HFFc6 (cell line): ENCODE measurements around the gene CLSTN2. TPM values are rescaled to one million over a fixed set of nuclear protein-coding genes. Genes with fewer than 3 reads are reported as not detected.

ENCODE experiments used
- DNase-seq: peaks from one replicate; pipeline ENCODE4 v3.0.0-alpha.2; 2018
- H3K27ac Mint-ChIP-seq: 2 replicates; pipeline ENCODE4 v1.8.0; 2020; ENCODE audit warnings: mild to moderate bottlenecking, mixed read lengths
- H3K27me3 Mint-ChIP-seq: 2 replicates; pipeline ENCODE4 v1.8.0; 2021; ENCODE audit warnings: mild to moderate bottlenecking, moderate library complexity, mixed read lengths; ENCODE audit not compliant: insufficient read depth
- H3K36me3 Mint-ChIP-seq: 2 replicates; pipeline ENCODE4 v1.8.0; 2021; ENCODE audit warnings: low read depth, mixed read lengths
- H3K4me1 Mint-ChIP-seq: 2 replicates; pipeline ENCODE4 v1.8.0; 2020; ENCODE audit warnings: low read depth, mixed read lengths
- H3K4me3 Mint-ChIP-seq: 2 replicates; pipeline ENCODE4 v1.8.0; 2020; ENCODE audit warnings: mild to moderate bottlenecking, moderate library complexity, mixed read lengths
- H3K9me3 Mint-ChIP-seq: 2 replicates; pipeline ENCODE4 v1.8.0; 2020; ENCODE audit warnings: mild to moderate bottlenecking, mixed read lengths
- CTCF ChIP-seq: fragments of 200-600 bp; sonication (generic); IDR thresholded peaks from 2 replicates; pipeline ENCODE4 v1.5.0; 2021; ENCODE audit warnings: antibody characterized with exemption, mild to moderate bottlenecking
- total RNA-seq, 6 experiments: library from RNA; stranded (reverse); fragmentation: NEBNext Ultra II Directional; extraction: Animal tissue kit (Norgen Biotek cat#: 25700); gene quantifications; 2 replicates in 1 of 6; 3 replicates in 5 of 6; pipeline ENCODE4 v1.2.3, GENCODE V29; 2021

The CLSTN2 gene
- total RNA-seq, 6 experiments from 2014 or later: 0.05 TPM; not detected in 5

- H3K27ac Mint-ChIP-seq: no peak overlapping the region
- TF ChIP-seq CTCF: no peak
- no peak for DNase-seq
- H3K36me3 Mint-ChIP-seq: no peaks in the 10 kb centered on the region
- no peaks in the 10 kb centered on the region for H3K4me1 Mint-ChIP-seq
- H3K27me3 Mint-ChIP-seq: no peaks in the 10 kb centered on the region
- no peak overlapping the region for H3K4me3 Mint-ChIP-seq
- peaks cover 22% of the 10 kb centered on the region for H3K9me3 Mint-ChIP-seq
Measured at GRCh38 chr3:140599496-140599895, 664.5 kb downstream of the CLSTN2 start.

- H3K27ac Mint-ChIP-seq: no peak overlapping the region
- H3K4me3 Mint-ChIP-seq: no peak overlapping the region
- no peaks in the 10 kb centered on the region for H3K4me1 Mint-ChIP-seq
- H3K27me3 Mint-ChIP-seq: no peaks in the 10 kb centered on the region
- TF ChIP-seq CTCF: no peak
- H3K36me3 Mint-ChIP-seq: no peaks in the 10 kb centered on the region
- H3K9me3 Mint-ChIP-seq: peaks cover 43% of the 10 kb centered on the region
- no peak for DNase-seq
Measured at GRCh38 chr3:140601881-140602280, 666.9 kb downstream of the CLSTN2 start.

GRCh38 chr3:140602781-140603180, 667.8 kb downstream of the CLSTN2 start:
- Mint-ChIP-seq H3K27ac (no peak overlapping the region), H3K36me3 (no peaks in the 10 kb centered on the region), H3K4me1 (no peaks in the 10 kb centered on the region), H3K4me3 (no peak overlapping the region), H3K9me3 (peaks cover 45% of the 10 kb centered on the region), H3K27me3 (no peaks in the 10 kb centered on the region)
- TF ChIP-seq CTCF: no peak
- no peak for DNase-seq

GRCh38 chr3:140603766-140604165, 668.8 kb downstream of the CLSTN2 start:
- no peaks in the 10 kb centered on the region for H3K36me3 Mint-ChIP-seq
- H3K27ac Mint-ChIP-seq: no peak overlapping the region
- H3K27me3 Mint-ChIP-seq: no peaks in the 10 kb centered on the region
- TF ChIP-seq CTCF: no peak
- H3K9me3 Mint-ChIP-seq: peaks cover 54% of the 10 kb centered on the region
- H3K4me1 Mint-ChIP-seq: no peaks in the 10 kb centered on the region
- DNase-seq: no peak
- no peak overlapping the region for H3K4me3 Mint-ChIP-seq

- no peak overlapping the region for H3K4me3 Mint-ChIP-seq
- no peaks in the 10 kb centered on the region for H3K4me1 Mint-ChIP-seq
- no peak for DNase-seq
- H3K27me3 Mint-ChIP-seq: no peaks in the 10 kb centered on the region
- peaks cover 74% of the 10 kb centered on the region for H3K9me3 Mint-ChIP-seq
- no peak overlapping the region for H3K27ac Mint-ChIP-seq
- no peaks in the 10 kb centered on the region for H3K36me3 Mint-ChIP-seq
- no peak for TF ChIP-seq CTCF
Measured at GRCh38 chr3:140610544-140610943, 675.6 kb downstream of the CLSTN2 start.

- H3K9me3 Mint-ChIP-seq: peaks cover 60% of the 10 kb centered on the region
- TF ChIP-seq CTCF: no peak
- no peak overlapping the region for H3K4me3 Mint-ChIP-seq
Measured at GRCh38 chr3:140614001-140614400, 679.0 kb downstream of the CLSTN2 start.

More at GRCh38 chr3:140614001-140614400, 679.0 kb downstream of the CLSTN2 start:
- no peak for DNase-seq
- no peaks in the 10 kb centered on the region for H3K4me1 Mint-ChIP-seq
- no peaks in the 10 kb centered on the region for H3K36me3 Mint-ChIP-seq
- no peak overlapping the region for H3K27ac Mint-ChIP-seq
- no peaks in the 10 kb centered on the region for H3K27me3 Mint-ChIP-seq
